Measurements from ENCODE around the gene FKTN. TPM values are rescaled to one million over a fixed set of nuclear protein-coding genes. Genes with fewer than 3 reads are reported as not detected.
A peak's percentile ranks its signal among the peaks of the same experiment; 100 is the strongest.

The FKTN gene
- total and polyA plus RNA-seq, 8 donors = 1.7 to 39.7 (median 4.1) TPM

GRCh38 chr9:105670775-105671174 is 112.8 kb downstream of the FKTN start:
- WGBS, 5 donors = 73 to 79% (median 74%) methylated on average over 3 of the region's 3 CpGs
- no peak for TF ChIP-seq POLR2A (IDR thresholded peaks at IDR 0.05)
- no peak for TF ChIP-seq EP300 (IDR thresholded peaks at IDR 0.05)
- TF ChIP-seq POLR2AphosphoS5 (IDR thresholded peaks at IDR 0.05) = no peak
- no peak for TF ChIP-seq CTCF (IDR thresholded peaks at IDR 0.05)
- Histone ChIP-seq H3K9me3 (no peaks in the 10 kb centered on the region), H3K4me1 (peaks cover 0 to 3% (median 0%) of the 10 kb centered on the region in 4 donors), H3K36me3 (no peaks in the 10 kb centered on the region), H3K4me3 (no peak overlapping the region), H3K27ac (no peak overlapping the region), H3K27me3 (no peaks in the 10 kb centered on the region)
- intact Hi-C loops (cut with DNase I; ENCODE audit: low total_unique reads) = no loop called here
- DNase-seq = no peak

DNA sequence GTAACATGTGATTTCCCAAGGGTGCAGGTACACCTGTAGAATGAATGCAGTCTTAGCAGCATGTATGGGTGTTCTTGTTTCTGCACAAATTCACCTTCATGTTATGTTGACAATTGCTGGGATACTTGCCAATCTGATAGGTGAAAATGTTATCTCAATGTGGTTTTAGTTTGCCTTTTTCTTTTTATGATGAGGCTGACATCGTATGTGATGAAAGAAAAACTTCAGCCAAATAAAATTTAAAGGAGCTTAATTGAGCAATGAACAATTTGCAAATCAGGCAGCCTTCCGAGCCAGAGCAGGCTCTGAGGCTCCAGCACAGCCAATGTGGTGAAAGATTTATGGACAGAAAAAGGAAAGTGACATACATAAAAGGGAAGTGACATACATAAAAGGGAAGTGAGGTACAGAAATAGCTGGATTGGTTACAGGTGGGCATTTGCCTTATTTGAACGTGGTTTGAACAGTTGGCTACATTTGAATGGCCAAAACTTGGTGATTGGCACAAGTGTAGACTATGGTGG is 114.8 kb downstream of the FKTN start:
- no peaks in the 10 kb centered on the region for H3K27me3 ChIP-seq
- WGBS, 5 donors = 19 to 34% (median 30%) methylated on average over 3 of the region's 3 CpGs
- H3K27ac ChIP-seq = no peak overlapping the region
- peaks cover 0 to 3% (median 0%) of the 10 kb centered on the region in 4 donors for H3K4me1 ChIP-seq
- no peak overlapping the region for H3K4me3 ChIP-seq
- DNase-seq = peak in 1 of 2 donors; percentile 30
- no peaks in the 10 kb centered on the region for H3K36me3 ChIP-seq
- H3K9me3 ChIP-seq = no peaks in the 10 kb centered on the region
- intact Hi-C loops (cut with DNase I; ENCODE audit: low total_unique reads) = no loop called here
- no peak for TF ChIP-seq EP300 (IDR thresholded peaks at IDR 0.05)
- no peak for TF ChIP-seq POLR2AphosphoS5 (IDR thresholded peaks at IDR 0.05)
- no peak for TF ChIP-seq CTCF (IDR thresholded peaks at IDR 0.05)
- TF ChIP-seq POLR2A (IDR thresholded peaks at IDR 0.05) = no peak

DNA sequence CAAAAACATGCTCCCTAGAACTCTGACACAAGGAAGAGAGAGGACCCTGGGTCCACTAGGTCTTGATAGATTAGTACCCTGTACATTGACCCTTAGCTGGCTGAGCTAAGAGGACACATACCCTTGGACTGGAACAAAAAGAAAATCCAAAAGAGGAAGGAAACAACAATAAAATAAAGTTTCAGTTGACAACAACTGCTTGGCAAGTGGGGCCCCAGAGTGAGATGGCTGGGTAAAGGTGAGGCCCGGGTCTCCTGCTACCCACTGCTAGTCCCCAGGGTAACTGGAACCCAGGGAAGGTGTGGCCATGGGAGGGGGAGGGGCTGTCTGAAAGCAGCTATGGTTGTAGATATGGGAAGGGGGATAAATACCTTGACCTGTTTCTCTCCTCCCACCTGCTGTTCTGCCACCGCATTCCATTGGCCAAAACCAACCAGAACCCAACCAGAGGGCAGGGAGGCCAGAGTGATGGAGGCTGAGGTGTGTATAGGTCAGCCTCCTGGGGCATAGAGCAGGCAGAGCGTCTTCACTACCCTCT is 116.0 kb downstream of the FKTN start:
- Histone ChIP-seq H3K36me3 (no peaks in the 10 kb centered on the region), H3K27ac (no peak overlapping the region), H3K9me3 (no peaks in the 10 kb centered on the region), H3K27me3 (no peaks in the 10 kb centered on the region), H3K4me1 (peaks cover 0 to 3% (median 0%) of the 10 kb centered on the region in 4 donors), H3K4me3 (no peak overlapping the region)
- TF ChIP-seq CTCF (IDR thresholded peaks at IDR 0.05) = no peak
- no peak for TF ChIP-seq POLR2AphosphoS5 (IDR thresholded peaks at IDR 0.05)
- TF ChIP-seq POLR2A (IDR thresholded peaks at IDR 0.05) = no peak
- no peak for TF ChIP-seq EP300 (IDR thresholded peaks at IDR 0.05)
- no peak for DNase-seq
- intact Hi-C loops (cut with DNase I; ENCODE audit: low total_unique reads) = no loop called here
- 63 to 76% (median 71%) methylated on average over 3 of the region's 3 CpGs for WGBS, 5 donors

- H3K9me3 ChIP-seq = no peaks in the 10 kb centered on the region
- WGBS, 5 donors = 42 to 56% (median 51%) methylated on average over 6 of the region's 6 CpGs
- intact Hi-C loops (cut with DNase I; ENCODE audit: low total_unique reads) = no loop called here
- H3K27me3 ChIP-seq = no peaks in the 10 kb centered on the region
- H3K36me3 ChIP-seq = no peaks in the 10 kb centered on the region
- no peak for DNase-seq
- no peak overlapping the region for H3K4me3 ChIP-seq
- H3K27ac ChIP-seq = no peak overlapping the region
- TF ChIP-seq EP300 (IDR thresholded peaks at IDR 0.05) (no peak), POLR2A (IDR thresholded peaks at IDR 0.05) (no peak), POLR2AphosphoS5 (IDR thresholded peaks at IDR 0.05) (no peak), CTCF (IDR thresholded peaks at IDR 0.05) (no peak)
- H3K4me1 ChIP-seq = peaks cover 0 to 3% (median 0%) of the 10 kb centered on the region in 4 donors
These were observed 118.5 kb downstream of the FKTN start for GRCh38 chr9:105676351-105676923.

All from stomach (tissue), 9 donors.